Spleen (tissue), 7 donors: Measurements from ENCODE around the gene ANXA2.

ENCODE experiments used
- CTCF ChIP-seq, 11 experiments: fragments of 200-600 bp in 7 of 11; fragments of 450-650 bp in 4 of 11; sonication (generic) in 4 of 11; IDR thresholded peaks in 8 of 11; conservative IDR thresholded peaks in 3 of 11; 1 replicate in 7 of 11; 2 replicates in 4 of 11; pipeline versions ENCODE4 v1.4.0 to v1.8.0; 2016 to 2021; ENCODE audit warnings: antibody characterized with exemption in 11 of 11, inconsistent platforms in 4 of 11, mild to moderate bottlenecking in 1 of 11
- POLR2A ChIP-seq, 3 donors: fragments of 450-650 bp; IDR thresholded peaks; one replicate each; pipeline ENCODE4 v1.5.1; 2017; ENCODE audit warnings: antibody characterized with exemption in 3 of 3, mild to moderate bottlenecking in 1 of 3
- POLR2AphosphoS5 ChIP-seq, 3 donors: sonication (generic); formaldehyde crosslinking; IDR thresholded peaks; one replicate each; pipeline ENCODE4 v1.5.1; 2017; ENCODE audit warnings: antibody characterized with exemption in 3 of 3
- donor health status: DM: no; HTN: no; CAD: no; lungs with moderate emphysema.
- donor health status: DM: no; HTN: no; CAD: no.
- donor health status: DM: no; HTN: no; CAD: no.

GRCh38 chr15:60426870-60427508 is 29.2 kb upstream of the ANXA2 start:
- TF ChIP-seq POLR2A (IDR thresholded peaks at IDR 0.05) (no peak), CTCF (IDR thresholded peaks at IDR 0.05 in 8 of 11, conservative IDR thresholded peaks at IDR 0.05 in 3 of 11) (no peak), POLR2AphosphoS5 (IDR thresholded peaks at IDR 0.05) (no peak)
